Activated CD8-positive, alpha-beta memory T cell treated with anti-CD3 and anti-CD28 coated beads, Interleukin-2, amount 50 U/mL, for 1 hour (primary cell): Measurements from ENCODE around the gene ZNF217.
"Not testable (repeated sequence)": the region's sequence is repeated elsewhere in the genome, so short reads cannot be mapped to it uniquely, and the experiment has no call there.

ENCODE experiments used
- DNase-seq: peaks from one replicate; pipeline ENCODE4 v3.0.0-alpha.2; 2020; ENCODE audit errors: extremely low read depth

Gene ZNF217

DNA sequence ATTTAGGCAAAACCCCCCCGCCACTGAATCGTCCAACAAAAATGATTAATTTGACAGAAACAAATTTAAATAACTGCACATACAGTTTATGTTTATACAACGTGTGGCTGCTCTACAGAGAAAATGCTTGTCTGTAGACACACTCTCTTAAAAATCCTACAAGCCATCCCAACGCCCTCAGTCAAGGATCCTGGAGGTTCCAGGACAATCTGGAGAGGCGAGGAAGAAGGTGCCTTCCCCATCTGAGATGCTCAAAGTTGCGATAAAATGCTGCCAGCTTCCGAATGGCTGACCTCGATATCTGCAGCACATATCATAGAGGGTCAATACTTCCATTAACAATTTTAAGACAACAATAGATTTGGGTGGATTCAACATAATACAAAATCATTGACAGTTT is 25.3 kb downstream of the ZNF217 start:
- DNase-seq: no peak

DNA sequence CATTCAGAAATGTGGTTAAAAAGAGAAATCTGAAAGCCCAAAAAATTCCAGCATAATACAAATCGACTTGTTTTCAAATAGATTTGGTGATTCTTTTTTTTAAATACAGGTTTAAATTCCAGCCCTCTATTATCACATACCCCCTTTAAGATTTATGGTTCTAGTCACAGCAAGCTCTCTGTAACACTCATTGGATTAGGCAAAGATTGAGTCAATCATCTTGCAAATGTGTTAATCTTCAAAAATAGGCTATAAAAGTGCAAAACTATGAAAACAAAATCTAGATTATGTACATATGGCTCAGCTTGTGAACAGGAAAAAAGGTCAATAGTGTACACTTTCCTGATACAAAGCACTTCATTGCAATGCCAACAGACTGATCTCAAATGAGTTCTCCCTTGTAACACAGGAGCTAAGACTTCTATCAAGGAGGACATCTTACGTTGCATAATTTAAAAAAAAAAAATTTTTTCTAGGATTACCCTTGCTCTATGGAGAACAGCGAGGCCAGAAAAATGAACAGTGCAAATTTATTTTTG is 26.2 kb downstream of the ZNF217 start:
- DNase-seq: no peak

DNA sequence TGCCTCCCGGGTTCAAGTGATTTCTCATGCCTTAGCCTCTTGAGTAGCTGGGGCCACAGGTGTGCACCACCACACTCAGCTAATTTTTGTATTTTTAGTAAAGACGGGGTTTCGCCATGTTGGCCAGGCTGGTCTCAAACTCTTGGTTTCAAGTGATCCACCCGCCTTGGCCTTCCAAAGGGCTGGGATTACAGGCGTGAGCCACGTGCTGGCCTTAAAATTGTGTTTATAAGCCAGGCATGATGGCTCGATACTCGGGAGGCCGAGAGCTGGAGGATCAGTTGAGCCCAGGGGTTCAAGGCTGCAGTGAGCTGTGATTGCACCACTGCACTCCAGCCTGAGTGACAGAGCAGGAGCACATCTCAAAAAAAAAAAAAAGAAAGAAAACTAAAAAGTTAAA is 27.0 kb downstream of the ZNF217 start:
- not testable (repeated sequence) for DNase-seq

DNA sequence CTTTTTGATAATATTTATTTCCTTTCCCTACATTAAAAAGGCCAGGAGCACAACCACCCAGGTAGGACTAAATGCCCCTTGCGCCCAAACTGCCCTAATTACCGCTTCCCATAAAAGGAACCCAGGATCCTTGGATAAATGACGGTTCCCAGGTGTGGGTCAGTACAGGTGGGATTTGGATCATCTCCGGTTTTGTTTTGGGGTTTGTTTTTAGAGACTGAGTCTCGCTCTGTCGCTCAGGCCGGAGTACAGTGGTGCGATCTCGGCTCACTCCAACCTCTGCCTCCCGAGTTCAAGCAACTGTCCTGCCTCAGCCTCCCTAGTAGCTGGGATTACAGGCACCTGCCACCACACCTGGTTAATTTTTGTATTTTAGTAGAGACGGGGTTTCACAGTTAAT is 28.4 kb downstream of the ZNF217 start:
- DNase-seq: no peak

DNA sequence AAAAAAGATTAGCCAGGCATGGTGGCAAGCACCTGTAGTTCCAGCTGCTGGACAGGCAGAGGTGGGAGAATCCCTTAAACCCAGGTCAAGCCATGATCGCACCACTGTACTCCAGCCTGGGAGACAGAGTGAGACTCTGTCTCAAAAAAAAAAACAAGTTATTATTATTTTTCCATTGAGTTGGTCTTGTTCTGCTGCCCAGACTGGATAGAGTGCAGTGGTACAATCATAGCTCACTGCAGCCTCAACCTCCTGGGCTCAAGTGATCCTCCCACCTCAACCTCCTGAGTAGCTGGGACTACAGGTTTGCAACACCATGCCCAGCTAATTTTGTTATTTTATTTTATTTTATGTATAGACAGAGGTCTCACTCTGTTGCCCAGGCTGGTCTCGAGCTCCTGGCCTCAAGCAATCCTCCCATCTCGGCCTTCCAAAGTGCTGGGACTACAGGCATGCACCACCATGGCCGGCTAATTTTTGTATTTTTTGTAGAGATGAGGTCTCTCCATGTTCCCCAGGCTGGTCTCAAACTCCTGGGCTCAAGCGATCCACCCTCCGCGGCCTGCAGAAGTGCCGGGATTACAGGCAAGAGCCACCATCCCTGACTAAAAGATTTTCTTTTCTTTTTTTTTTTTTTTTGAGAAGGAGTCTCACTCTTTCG is 31.4 kb downstream of the ZNF217 start:
- not testable (repeated sequence) for DNase-seq

DNA sequence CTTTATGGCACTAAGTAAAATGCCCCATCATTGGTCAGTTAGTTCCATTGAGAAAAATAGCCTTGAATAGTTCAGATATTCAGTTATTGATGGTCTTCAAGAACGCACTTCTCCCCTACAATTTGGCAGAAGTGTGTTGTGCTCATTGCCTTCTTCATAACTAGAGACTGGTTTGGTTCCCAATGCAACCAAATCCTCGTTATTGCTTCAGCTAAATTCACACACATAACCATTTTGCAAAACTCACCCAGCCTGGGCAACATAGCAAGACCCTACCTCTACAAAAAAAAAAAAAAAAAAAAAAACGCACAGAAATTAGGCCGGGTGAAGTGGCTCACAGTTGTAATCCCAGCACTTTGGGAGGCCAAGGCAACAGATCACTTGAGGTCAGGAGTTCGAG is 32.1 kb downstream of the ZNF217 start:
- DNase-seq: no peak

DNA sequence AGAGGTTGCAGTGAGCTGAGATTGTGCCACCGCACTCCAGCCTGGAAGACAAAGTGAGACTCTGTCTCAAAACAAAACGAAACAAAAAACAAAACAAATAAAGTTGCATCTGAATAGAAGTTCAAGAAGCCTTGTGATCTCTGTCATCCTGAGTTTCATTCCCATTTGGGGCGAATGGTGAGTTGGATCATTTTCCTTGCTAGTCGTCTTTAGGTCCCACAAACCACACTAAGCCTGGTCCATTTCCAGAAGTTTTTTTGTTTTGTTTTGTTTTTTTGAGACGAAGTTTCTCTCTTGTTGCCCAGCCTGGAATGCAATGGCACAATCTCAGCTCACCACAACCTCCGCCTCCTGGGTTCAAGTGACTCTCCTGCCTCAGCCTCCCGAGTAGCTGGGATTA is 33.8 kb downstream of the ZNF217 start:
- DNase-seq: no peak

DNA sequence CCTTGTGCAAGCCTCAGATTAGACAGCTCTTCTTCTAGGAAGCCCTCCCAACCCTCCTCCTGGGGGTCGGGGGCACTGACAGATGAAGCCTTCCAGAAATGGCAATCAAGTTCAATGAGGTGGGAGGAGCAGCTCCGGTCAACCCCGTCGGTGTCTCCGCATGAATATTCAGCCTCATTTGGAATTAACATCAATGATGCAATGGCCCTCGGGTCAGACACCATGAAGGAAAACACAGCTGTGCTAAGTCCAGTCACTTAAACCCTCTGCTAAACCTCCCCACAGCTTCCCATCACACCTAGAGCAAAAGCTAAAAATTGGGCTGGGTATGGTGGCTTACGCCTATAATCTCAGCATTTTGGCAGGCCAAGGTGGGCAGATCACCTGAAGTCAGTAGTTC is 36.5 kb downstream of the ZNF217 start:
- DNase-seq: no peak

DNA sequence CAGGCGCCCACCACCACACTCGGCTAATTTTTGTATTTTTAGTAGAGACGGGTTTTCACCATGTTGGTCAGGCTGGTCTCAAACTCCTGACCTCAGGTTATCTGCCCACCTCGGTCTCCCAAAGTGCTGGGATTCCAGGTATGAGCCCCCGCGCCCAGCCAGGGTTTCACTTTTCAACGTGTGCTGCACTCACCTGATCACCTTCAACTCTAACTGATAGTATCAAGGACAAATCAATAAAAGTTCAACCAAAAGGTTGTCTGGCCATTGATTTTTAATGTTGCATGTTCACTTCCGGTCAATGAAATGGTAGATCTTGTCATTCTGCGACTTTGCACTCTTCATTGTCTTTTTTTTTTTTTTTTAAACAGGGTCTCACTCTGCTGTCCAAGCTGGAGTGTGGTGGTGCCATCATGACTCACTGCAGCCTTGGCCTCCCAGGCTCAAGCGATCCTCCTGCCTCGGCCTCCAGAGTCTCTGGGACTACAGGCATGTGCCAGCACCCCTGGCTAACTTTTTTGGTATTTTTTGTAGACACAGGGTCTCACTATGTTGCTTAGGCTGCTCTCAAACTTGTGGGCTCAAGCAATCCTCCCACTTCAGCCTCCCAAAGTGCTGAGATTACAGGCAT is 37.3 kb downstream of the ZNF217 start:
- DNase-seq: no peak

DNA sequence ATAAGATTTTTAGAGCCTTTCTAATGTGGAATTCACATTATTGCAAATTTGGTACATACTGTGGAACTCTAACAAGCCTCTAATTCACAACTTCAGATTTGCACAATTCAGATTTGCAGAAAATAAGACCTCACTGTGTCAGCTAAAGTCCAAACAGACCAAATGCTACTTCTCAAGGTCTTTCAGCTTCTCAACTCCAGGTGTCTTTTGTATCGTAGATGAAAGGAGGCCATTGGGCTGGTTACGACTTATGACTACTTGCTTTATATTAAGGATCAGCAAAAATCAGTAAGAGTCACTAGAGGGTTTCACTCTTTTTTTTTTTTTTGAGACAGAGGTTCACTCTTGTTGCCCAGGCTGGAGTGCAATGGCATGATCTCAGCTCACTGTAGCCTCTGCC is 37.8 kb downstream of the ZNF217 start:
- DNase-seq: no peak

DNA sequence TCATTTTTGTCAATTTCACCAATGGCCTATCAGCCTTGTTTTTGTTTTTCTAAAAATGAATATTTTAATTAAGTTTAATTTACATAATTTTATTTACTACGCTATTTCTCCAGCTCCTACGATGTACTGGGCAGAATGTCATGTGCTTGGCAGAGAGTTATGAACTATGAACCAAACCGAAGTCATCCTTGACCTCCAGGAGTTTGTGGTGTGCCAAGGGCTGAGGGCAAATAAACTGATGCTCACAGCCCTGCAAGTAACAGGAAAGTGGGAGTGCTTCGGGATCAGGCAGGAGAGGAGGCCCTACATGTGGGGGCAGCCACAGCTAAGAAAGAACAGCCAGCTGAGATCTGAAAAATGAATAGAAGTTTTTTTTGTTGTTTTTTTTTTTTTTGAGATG is 38.6 kb downstream of the ZNF217 start:
- no peak for DNase-seq

DNA sequence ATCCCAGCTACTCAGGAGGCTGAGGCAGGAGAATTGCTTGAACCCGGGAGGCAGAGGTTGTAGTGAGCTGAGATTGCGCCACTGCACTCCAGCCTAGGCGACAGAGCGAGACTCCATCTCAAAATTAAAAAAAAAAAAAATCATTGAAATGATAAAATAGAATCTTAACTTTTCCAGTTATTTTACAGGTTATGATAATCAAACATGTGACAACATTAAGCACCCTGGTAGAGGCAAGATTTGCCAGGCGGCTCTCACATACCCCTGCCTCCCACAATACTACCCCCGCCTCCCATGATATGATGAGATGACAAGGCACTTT is 41.1 kb downstream of the ZNF217 start:
- not testable (repeated sequence) for DNase-seq

DNA sequence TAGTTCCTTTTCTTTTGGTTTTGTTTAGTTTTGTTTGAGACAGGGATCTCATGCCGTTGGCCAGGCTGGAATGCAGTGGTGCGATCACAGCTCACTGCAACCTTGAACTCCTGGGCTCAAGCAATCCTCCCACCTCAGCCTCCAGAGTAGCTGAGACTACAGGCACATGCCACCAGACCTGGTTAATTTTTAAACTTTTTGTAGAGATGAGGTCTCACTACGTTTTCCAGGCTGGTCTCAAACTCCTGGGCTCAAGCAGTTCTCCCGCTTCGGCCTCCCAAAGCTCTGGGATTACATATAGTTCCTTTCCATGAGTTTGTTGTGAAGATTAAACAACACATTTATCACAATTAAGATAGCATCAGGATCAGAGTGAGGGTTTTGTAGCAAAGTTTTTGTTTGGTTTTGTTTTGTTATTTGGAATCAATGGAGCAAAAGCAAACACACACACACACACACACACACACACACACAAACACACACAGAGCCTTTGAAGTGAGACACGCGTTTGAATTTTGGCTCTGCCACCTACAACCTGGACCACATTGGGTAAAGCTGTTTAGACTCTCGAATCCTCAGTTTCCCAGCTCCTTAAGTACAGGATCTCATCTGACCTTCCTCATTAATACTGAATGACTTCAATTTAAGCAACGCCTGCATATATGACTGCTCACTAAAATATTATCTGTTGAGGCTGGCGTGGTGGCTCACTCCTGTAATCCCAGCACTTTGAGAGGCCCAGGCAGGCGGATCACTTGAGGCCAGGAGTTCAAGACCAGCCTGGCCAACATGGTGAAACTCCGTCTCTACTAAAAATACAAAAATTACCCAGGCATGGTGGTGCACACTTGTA is 41.7 kb downstream of the ZNF217 start:
- DNase-seq: not testable (repeated sequence)

DNA sequence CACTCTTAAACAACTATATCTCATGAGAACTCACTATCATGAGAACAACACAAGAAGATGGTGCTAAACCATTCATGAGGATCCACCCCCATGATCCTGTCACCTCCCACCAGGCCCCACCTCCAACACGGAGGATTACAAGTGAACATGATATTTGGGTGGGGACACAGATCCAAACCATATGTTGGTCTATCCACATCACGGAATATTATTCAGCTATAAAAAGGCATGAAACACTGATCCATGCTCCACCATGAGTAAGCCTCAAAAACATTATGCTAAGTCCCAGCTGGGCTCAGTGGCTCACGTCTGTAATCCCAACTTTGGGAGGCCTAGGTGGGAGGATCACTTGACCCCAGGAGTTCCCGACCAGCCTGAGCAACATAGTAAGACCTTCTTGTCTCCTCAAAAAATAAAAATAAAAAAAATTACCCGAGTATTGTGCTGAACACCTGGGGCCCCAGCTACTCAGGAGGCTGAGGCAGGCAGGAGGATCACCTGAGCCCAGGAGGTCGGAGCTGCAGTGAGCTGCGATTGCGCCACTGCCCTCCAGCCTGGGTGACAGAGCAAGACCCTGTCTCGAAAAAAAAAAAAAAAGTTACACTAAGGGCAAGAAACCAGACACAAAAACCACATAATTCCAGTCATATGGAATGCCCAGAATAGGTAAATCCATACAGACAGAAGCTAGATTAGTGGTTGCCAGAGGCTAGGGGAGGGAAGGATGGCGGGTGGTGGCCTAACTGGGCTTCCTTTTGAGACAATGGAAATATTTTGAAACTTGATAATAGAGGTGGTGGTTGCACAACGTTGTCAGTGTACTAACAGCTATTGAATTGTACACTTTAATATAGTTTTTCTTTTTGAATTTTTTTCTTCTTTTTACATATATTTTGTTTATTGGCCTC is 43.1 kb downstream of the ZNF217 start:
- no peak for DNase-seq

DNA sequence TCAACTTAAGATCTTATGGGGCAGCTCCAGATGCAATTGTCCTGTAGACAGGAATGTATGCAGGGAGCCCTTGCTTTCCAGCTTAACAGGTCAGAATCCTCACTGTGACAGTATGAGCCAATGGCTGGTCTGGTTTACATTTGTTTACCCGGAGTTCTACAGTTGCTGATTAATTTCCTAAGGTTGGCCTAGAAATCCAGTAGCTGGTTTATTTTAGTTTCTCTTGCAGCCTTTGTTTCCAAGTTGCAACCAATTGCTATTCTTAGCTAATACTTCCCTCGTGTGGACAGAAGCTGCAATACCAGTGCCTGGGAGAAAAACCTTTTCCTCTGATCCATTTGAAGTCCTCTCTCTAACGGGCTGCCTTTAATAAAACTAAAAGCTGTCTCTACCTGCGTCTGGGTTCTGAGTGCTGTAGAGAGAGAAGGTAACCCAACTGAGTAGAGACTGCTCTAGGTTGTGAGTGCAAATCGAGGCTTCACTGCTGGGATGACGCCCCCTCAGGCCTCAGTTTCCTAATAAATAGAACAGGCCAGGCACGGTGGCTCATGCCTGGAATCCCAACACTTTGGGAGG is 45.9 kb downstream of the ZNF217 start:
- DNase-seq: no peak

DNA sequence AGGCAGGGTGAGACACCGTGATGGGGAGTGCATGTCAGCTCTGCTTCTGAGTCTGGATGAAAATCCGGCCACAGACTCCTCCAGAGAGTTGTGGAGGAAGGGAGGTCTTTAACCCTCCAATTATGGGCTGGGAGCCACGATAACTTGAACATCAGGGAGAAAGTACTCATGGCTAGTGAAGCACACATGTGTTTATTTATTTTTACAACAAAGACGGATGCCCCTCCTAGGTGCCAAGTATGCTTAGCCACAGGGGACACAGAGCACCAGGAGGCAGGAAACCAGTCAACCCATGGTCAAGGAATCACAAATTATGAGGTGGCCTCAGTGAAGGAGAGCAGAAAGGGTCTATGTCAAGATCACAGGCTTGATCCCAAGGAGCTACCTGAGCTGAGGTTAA is 54.1 kb downstream of the ZNF217 start:
- DNase-seq: no peak

DNA sequence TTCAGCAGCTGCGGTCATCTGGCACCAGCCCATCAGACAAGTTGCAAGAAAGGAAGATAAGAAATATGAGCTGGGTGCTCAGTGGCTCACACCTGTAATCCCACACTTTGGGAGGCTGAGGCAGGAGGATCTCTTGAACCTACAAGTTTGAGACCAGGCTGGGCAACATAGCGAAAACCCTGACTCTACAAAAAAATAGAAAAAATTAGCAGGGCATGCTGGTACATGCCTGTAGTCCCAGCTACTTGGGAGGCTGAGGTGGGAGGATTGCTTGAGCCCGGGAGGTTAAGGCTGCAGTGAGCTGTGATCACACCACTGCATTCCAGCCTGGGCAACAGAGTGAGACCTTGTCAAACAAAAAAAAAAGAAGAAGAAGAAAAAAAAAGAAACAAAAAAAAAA is 57.3 kb downstream of the ZNF217 start:
- DNase-seq: not testable (repeated sequence)

DNA sequence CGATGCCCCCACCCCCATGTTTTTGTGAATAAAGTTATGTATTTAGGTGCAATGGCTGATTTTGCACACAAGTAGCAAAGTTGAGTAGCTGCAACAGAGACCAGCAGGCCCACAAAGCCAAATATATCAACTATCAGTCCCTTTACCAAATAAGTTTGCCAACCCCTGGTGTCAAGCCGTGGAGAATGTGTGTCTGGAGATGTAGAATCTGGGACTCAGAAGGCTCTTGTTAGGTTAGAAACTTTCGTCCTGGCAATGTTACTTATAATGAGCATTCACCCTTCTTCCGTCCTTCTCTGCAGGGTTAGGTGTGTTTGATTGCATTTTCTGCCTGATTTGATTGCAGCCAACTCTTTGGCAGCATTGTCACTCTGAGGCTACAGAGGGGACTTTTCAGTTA is 57.8 kb downstream of the ZNF217 start:
- DNase-seq: no peak

DNA sequence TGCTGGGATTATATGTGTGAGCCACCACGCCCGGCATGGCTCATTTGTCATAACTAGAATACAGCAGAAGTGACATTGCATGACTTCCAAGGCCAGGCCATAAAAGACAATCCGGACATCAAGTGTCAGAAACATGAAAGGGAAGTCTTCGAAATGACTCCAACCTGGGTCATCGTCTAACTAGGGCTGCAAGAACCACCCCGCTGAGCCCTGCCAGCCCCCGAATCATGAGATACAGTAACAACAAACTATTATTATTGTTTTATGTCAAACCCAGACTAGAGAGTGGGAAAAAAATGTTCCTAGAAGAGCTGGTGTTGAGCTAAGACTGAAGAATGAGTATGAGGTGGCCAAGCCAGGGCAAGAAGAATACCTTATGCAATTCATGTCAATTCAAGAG is 59.6 kb downstream of the ZNF217 start:
- no peak for DNase-seq

DNA sequence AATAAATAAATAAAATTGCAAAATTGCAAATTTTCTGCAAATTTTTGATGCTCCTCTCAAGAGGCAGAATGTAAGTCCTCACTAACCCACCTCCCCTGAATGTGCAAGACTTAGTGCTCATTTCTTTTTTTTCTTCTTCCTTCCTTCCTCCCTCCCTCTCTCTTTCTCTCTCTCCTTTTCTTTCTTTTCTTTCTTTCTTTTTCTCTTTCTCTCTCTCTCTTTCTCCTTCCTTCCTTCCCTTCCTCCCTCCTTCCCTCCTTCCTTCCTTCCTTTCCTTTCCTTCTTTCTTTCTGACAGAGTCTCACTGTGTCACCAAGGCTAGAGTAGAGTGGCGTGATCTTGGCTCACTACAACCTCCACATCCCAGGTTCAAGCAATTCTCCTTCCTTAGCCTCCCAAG is 60.1 kb downstream of the ZNF217 start:
- DNase-seq: no peak

DNA sequence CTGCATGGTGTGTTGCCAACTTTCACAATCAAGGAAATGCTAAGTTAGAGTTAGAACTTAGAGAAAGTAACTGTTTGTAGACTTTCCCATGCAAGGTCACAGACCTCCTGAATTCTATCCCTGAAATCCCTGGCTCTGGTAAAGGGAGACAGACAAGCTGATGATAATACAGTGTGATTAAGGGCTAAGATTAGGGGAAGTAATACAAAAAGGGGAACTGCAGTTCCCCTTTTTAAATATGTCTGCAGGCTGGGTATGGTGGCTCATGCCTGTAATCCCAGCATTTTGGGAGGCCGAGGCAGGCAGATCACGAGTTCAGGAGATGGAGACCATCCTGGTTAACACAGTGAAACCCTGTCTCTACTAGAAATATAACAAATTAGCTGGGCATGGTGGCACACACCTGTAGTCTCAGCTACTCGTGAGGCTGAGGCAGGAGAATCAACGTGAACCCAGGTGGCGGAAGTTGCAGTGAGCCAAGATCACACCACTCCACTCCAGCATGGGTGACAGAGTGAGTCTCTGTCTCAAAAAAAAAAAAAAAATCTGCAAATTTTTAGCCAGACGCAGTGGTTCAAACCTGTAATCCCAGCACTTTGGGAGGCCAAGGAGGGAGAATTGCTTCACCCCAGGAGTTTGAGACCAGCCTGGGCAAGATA is 60.9 kb downstream of the ZNF217 start:
- not testable (repeated sequence) for DNase-seq
